Small intestine (tissue), 7 donors: Measurements from ENCODE around the gene SLC8A1. TPM values are rescaled to one million over a fixed set of nuclear protein-coding genes. Genes with fewer than 3 reads are reported as not detected.

Source experiments
- DNase-seq, 2 donors: peaks; one replicate each; pipeline versions ENCODE4 v3.0.0 to v3.0.0-alpha.2; 2013
- FAIRE-seq: peaks from 2 replicates; lab custom pipeline; 2012; peaks lifted over from hg19 to GRCh38; lab: Jason Lieb, UNC
- H3K27ac ChIP-seq, 3 donors: one replicate each; pipeline ENCODE4 v1.5.1; 2013; ENCODE audit warnings: low read length in 2 of 3, mild to moderate bottlenecking in 2 of 3, control low read depth in 1 of 3, inconsistent platforms in 1 of 3, low read depth in 1 of 3, moderate library complexity in 1 of 3
- H3K27me3 ChIP-seq, 3 donors: one replicate each; pipeline ENCODE4 v1.6.1; 2013; ENCODE audit warnings: low read length in 3 of 3, inconsistent platforms in 1 of 3; ENCODE audit not compliant: control insufficient read depth in 3 of 3, insufficient read depth in 3 of 3
- H3K36me3 ChIP-seq, 3 donors: one replicate each; pipeline ENCODE4 v1.6.1; 2013; ENCODE audit warnings: low read length in 3 of 3, inconsistent platforms in 1 of 3, low read depth in 1 of 3, mild to moderate bottlenecking in 1 of 3, moderate library complexity in 1 of 3; ENCODE audit not compliant: control insufficient read depth in 3 of 3, insufficient read depth in 2 of 3
- H3K4me1 ChIP-seq, 3 donors: one replicate each; pipeline ENCODE4 v1.6.1; 2013; ENCODE audit warnings: low read length in 2 of 3, inconsistent platforms in 1 of 3, low read depth in 1 of 3, mild to moderate bottlenecking in 1 of 3, moderate library complexity in 1 of 3; ENCODE audit not compliant: control insufficient read depth in 3 of 3, insufficient read depth in 2 of 3
- H3K4me3 ChIP-seq, 3 donors: one replicate each; pipeline ENCODE4 v1.5.1; 2013; ENCODE audit warnings: low read length in 3 of 3, control low read depth in 1 of 3, inconsistent platforms in 1 of 3, low read depth in 1 of 3, mild to moderate bottlenecking in 1 of 3, moderate library complexity in 1 of 3
- H3K9me3 ChIP-seq, 2 donors: one replicate each; pipeline ENCODE4 v1.6.1; 2013; ENCODE audit warnings: low read depth in 1 of 2, low read length in 1 of 2; ENCODE audit not compliant: control insufficient read depth in 2 of 2, insufficient read depth in 1 of 2
- WGBS, 3 donors: extraction: QIAGEN DNeasy Blood & Tissue Kit; methylation state at CpG; one replicate each; pipeline ENCODE4 v1.1.7; 2013; 5-methylcytosine and 5-hydroxymethylcytosine counted together
- polyA plus RNA-seq, 4 donors: library from polyadenylated mRNA; stranded (reverse) in 3 of 4; unstranded in 1 of 4; fragments of 200-250 nt in 3 of 4; fragments of 120-200 nt in 1 of 4; gene quantifications; one replicate each; pipeline versions ENCODE4 v1.2.1 to v1.2.3, GENCODE V29; 2013
- donor health status: healthy with polysubstance abuse.
- donor health status: control.
- donor health status: control.
- donor health status: Bipolar disorder and iron deficiency.
- donor health status: healthy.

SLC8A1 gene
- polyA plus RNA-seq, 4 donors = 0.22 to 5.6 (median 1.9) TPM

DNA sequence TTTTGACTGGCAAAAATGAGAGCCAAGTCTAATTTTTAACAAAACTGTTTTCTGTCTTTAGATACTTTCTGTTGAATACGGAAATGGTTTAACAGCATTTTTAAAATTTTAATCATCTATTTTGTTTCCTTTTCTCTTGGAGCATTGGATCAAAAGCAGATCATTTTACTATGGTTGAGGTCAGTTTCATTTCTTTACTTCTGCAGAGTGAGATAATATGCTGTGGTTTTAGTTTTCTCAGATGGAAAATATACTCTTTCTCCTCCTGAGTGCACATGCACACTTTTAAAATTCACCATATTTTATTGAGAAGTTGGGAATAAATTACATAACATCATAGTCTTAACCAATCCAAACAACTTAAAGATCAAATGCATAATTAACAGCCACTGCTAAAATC is 283.3 kb downstream of the SLC8A1 start:
- Histone ChIP-seq H3K4me3 (no peak overlapping the region), H3K27ac (no peak overlapping the region), H3K36me3 (no peaks in the 10 kb centered on the region), H3K4me1 (peaks cover 0 to 12% (median 7%) of the 10 kb centered on the region in 3 donors), H3K9me3 (no peaks in the 10 kb centered on the region), H3K27me3 (no peaks in the 10 kb centered on the region)
- DNase-seq (peak in 1 of 2 donors; percentile 9), FAIRE-seq (no peak)
- 0 to 24% (median 8%) methylated on average over 1 of the region's 1 CpG for WGBS, 3 donors

DNA sequence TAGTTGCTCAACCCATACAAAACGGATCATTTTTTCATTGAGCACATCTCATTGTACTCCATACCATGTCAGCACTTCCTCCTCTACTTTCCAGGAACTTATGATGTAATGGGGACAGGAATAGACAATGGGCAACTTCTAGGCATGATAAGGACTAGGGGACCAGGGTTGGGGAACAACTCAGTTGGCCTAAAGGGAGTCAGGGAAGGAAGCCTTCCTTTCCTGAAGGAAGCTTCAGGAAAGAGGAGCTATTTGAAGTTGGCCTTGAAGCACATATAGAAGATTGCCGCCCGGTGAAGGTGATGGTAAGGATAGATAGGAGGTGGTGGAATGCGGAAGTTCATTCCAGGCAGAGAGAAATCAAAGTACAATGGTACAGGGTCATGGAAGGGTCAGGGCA is 283.9 kb downstream of the SLC8A1 start:
- DNase-seq (peak; percentile 87 to 90), FAIRE-seq (no peak)
- WGBS, 3 donors = 20 to 55% (median 23%) methylated on average over 4 of the region's 4 CpGs
- Histone ChIP-seq H3K27me3 (no peaks in the 10 kb centered on the region), H3K27ac (peak overlapping the region in 1 of 3 donors; percentile 6), H3K36me3 (peaks cover 0 to 3% (median 0%) of the 10 kb centered on the region in 3 donors), H3K4me1 (peaks cover 0 to 12% (median 7%) of the 10 kb centered on the region in 3 donors), H3K9me3 (no peaks in the 10 kb centered on the region), H3K4me3 (no peak overlapping the region)

DNA sequence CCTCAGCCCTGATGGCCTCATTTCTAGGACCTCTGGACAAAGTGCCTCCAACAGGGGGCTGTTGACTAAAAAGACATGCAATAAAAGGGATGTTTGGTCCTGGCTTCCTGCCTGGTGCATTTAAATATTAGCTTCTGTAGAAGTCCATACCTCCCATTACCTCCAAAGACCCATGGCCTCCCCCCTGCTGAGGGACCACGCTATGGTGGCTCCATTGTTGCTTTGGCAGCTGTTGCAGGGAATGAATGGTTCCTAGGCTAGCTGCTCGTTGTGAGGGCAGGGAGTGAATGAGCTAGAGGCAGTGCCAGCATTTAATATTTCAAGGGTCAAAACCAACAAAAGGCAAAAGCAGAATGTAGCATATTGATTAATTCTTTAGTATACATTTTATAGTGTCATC is 285.9 kb downstream of the SLC8A1 start:
- FAIRE-seq (no peak), DNase-seq (no peak)
- Histone ChIP-seq H3K36me3 (peaks cover 0 to 3% (median 0%) of the 10 kb centered on the region in 3 donors), H3K27ac (peak overlapping the region in 1 of 3 donors; percentile 41), H3K9me3 (no peaks in the 10 kb centered on the region), H3K4me3 (no peak overlapping the region), H3K27me3 (no peaks in the 10 kb centered on the region), H3K4me1 (peaks cover 0 to 12% (median 7%) of the 10 kb centered on the region in 3 donors)
- 33 to 43% (median 36%) methylated on average over 2 of the region's 2 CpGs for WGBS, 3 donors

- Histone ChIP-seq H3K4me1 (peaks cover 0 to 12% (median 7%) of the 10 kb centered on the region in 3 donors), H3K27ac (peak overlapping the region in 1 of 3 donors; percentile 41), H3K36me3 (peaks cover 0 to 3% (median 0%) of the 10 kb centered on the region in 3 donors), H3K4me3 (no peak overlapping the region), H3K27me3 (no peaks in the 10 kb centered on the region), H3K9me3 (no peaks in the 10 kb centered on the region)
- DNase-seq (no peak), FAIRE-seq (no peak)
- 47 to 72% (median 67%) methylated on average over 4 of the region's 4 CpGs for WGBS, 3 donors
Observed at GRCh38 chr2:40165509-40165844, 286.4 kb downstream of the SLC8A1 start.

GRCh38 chr2:40164736-40165508 is 287.0 kb downstream of the SLC8A1 start:
- FAIRE-seq (no peak), DNase-seq (no peak)
- Histone ChIP-seq H3K27me3 (no peaks in the 10 kb centered on the region), H3K4me3 (no peak overlapping the region), H3K36me3 (peaks cover 0 to 3% (median 0%) of the 10 kb centered on the region in 3 donors), H3K4me1 (peaks cover 0 to 12% (median 7%) of the 10 kb centered on the region in 3 donors), H3K27ac (peak overlapping the region in 1 of 3 donors; percentile 41), H3K9me3 (no peaks in the 10 kb centered on the region)
- WGBS, 3 donors = 67 to 89% (median 89%) methylated on average over 9 of the region's 9 CpGs

DNA sequence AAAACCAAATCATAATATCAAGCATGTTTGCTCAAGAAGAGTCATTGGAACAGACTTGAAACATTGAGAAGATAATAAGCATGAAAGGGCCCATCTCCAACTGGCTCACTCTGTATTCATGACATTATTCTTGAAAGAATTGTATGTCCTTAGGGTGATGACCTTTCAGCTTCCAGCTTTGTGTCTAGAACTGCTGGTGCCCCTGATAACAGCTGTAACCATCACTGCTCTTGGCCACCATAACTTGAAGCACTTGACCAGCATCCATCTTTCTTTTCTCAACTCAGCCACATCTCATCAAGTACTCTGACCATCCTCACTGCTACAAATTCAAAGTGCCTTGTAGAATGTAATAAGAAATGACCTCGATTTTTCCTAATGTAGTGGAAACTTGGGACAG is 289.9 kb downstream of the SLC8A1 start:
- H3K27ac ChIP-seq = no peak overlapping the region
- no peak for FAIRE-seq

GRCh38 chr2:40160751-40161218 is 291.1 kb downstream of the SLC8A1 start:
- Histone ChIP-seq H3K27me3 (no peaks in the 10 kb centered on the region), H3K9me3 (no peaks in the 10 kb centered on the region), H3K36me3 (peaks cover 0 to 3% (median 0%) of the 10 kb centered on the region in 3 donors), H3K27ac (no peak overlapping the region), H3K4me3 (no peak overlapping the region), H3K4me1 (peaks cover 0 to 2% (median 0%) of the 10 kb centered on the region in 3 donors)
- peak in 1 of 2 donors; percentile 6 for DNase-seq
- WGBS, 3 donors = 68 to 90% (median 70%) methylated on average over 2 of the region's 2 CpGs
- FAIRE-seq = no peak

More for the DNA sequence above, 289.9 kb downstream of the SLC8A1 start:
- Histone ChIP-seq H3K36me3 (peaks cover 0 to 3% (median 0%) of the 10 kb centered on the region in 3 donors), H3K9me3 (no peaks in the 10 kb centered on the region), H3K27me3 (no peaks in the 10 kb centered on the region), H3K4me3 (no peak overlapping the region), H3K4me1 (peaks cover 0 to 2% (median 0%) of the 10 kb centered on the region in 3 donors)
- no peak for DNase-seq
- 46 to 74% (median 53%) methylated on average over 1 of the region's 1 CpG for WGBS, 3 donors

- Histone ChIP-seq H3K27me3 (no peaks in the 10 kb centered on the region), H3K4me3 (no peak overlapping the region), H3K27ac (no peak overlapping the region), H3K4me1 (no peaks in the 10 kb centered on the region), H3K36me3 (peaks cover 0 to 3% (median 0%) of the 10 kb centered on the region in 3 donors), H3K9me3 (no peaks in the 10 kb centered on the region)
- FAIRE-seq = no peak
- WGBS, 3 donors = 69 to 85% (median 77%) methylated on average over 2 of the region's 2 CpGs
- no peak for DNase-seq
Observed at GRCh38 chr2:40159333-40159732, 292.6 kb downstream of the SLC8A1 start.
